ENCODE measurements around the gene MDC1.

Gene MDC1

DNA sequence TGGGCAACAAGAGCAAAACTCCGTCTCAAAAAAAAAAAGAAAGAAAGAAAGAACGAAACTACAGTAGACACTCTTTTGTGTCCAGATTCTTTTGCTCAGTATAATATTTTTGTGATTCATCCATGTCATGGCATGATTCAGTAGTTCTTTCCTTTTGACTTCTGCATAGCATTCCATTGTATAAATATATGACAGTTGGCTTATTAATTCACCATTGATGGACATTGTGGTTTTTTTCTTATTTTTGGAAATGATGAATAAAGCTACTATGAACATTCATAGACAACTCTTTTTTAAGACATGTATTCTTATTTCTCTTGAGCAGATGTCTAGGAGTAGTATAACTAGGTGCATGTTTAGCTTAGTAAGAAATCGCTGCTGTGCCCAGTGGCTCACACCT lies 37.5 kb upstream of the MDC1 start:
- H3K27ac Mint-ChIP-seq, result no peak overlapping the region
- no peak overlapping the region for H3K4me3 Mint-ChIP-seq
- DNase-seq, result no peak
- H3K36me3 Mint-ChIP-seq (ENCODE audit: low read depth), result no peaks in the 10 kb centered on the region
- H3K9me3 Mint-ChIP-seq, result no peaks in the 10 kb centered on the region
- H3K4me1 Mint-ChIP-seq, result peaks cover 40% of the 10 kb centered on the region
- TF ChIP-seq, protein P1, sequence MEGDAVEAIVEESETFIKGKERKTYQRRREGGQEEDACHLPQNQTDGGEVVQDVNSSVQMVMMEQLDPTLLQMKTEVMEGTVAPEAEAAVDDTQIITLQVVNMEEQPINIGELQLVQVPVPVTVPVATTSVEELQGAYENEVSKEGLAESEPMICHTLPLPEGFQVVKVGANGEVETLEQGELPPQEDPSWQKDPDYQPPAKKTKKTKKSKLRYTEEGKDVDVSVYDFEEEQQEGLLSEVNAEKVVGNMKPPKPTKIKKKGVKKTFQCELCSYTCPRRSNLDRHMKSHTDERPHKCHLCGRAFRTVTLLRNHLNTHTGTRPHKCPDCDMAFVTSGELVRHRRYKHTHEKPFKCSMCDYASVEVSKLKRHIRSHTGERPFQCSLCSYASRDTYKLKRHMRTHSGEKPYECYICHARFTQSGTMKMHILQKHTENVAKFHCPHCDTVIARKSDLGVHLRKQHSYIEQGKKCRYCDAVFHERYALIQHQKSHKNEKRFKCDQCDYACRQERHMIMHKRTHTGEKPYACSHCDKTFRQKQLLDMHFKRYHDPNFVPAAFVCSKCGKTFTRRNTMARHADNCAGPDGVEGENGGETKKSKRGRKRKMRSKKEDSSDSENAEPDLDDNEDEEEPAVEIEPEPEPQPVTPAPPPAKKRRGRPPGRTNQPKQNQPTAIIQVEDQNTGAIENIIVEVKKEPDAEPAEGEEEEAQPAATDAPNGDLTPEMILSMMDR (IDR thresholded peaks at IDR 0.05), result no peak
- peaks cover 3% of the 10 kb centered on the region for H3K27me3 Mint-ChIP-seq (ENCODE audit: low read depth, poor library complexity)

DNA sequence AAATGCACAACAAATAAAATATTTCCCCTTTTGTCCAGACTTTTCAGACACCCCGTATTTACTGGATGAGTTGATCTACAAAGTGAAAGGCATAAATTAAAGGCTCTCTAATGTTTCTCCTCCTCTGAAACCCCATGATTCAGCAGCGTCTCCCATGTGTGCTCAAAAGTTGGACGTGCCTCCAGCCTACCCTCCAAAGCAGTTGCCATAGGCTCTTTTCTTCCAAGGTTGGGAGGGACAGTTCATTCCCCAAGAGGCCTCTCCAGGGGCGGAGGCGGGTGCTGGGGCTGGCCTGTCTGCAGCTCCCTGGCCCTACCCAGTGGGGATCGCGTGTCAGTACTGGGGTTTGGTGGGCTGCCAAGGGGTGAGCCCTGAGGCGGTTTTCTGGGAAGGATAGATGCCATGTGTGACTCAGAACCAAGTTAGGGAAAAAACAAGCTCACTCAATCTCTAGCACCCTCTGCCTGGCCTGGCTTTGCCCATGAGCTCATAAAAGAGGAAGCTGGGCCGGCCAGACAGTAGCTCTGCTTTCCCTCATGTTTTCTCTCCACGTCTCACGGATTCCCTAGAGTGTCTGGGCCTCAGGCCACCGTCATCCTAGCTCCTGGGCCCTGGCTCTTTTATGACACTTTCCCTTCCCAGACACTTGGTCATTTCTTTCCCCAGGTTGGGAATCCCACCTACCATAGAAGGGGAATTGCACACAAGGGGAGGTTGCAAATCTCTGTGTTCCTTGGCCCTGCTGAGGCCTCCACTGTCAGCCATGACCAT lies 35.3 kb upstream of the MDC1 start:
- no peak for DNase-seq
- Mint-ChIP-seq H3K36me3 (ENCODE audit: low read depth) (no peaks in the 10 kb centered on the region), H3K9me3 (no peaks in the 10 kb centered on the region), H3K27me3 (ENCODE audit: low read depth, poor library complexity) (peaks cover 2% of the 10 kb centered on the region), H3K4me3 (no peak overlapping the region), H3K27ac (peak overlapping the region; percentile 89), H3K4me1 (peaks cover 46% of the 10 kb centered on the region)
- TF ChIP-seq, protein P1 (IDR thresholded peaks at IDR 0.05), result no peak

DNA sequence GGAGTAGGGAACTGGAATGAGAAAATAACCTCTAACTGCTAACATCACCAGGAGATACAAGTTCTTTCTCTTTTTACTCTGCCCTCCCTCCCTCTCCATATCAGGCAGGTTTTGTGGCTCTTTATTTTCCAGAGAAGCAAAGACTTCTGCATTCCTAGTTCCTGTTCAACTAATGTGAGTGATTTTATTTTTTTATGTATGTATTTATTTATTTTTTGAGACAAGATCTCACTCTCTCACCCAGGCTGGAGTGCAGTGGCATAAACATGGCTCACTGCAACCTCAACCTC lies 33.2 kb upstream of the MDC1 start:
- H3K27ac Mint-ChIP-seq, result no peak overlapping the region
- H3K27me3 Mint-ChIP-seq (ENCODE audit: low read depth, poor library complexity), result peaks cover 6% of the 10 kb centered on the region
- H3K9me3 Mint-ChIP-seq, result no peaks in the 10 kb centered on the region
- peaks cover 50% of the 10 kb centered on the region for H3K4me1 Mint-ChIP-seq
- H3K36me3 Mint-ChIP-seq (ENCODE audit: low read depth), result no peaks in the 10 kb centered on the region
- H3K4me3 Mint-ChIP-seq, result no peak overlapping the region
- TF ChIP-seq, protein P1 (IDR thresholded peaks at IDR 0.05), result no peak
- DNase-seq, result no peak

DNA sequence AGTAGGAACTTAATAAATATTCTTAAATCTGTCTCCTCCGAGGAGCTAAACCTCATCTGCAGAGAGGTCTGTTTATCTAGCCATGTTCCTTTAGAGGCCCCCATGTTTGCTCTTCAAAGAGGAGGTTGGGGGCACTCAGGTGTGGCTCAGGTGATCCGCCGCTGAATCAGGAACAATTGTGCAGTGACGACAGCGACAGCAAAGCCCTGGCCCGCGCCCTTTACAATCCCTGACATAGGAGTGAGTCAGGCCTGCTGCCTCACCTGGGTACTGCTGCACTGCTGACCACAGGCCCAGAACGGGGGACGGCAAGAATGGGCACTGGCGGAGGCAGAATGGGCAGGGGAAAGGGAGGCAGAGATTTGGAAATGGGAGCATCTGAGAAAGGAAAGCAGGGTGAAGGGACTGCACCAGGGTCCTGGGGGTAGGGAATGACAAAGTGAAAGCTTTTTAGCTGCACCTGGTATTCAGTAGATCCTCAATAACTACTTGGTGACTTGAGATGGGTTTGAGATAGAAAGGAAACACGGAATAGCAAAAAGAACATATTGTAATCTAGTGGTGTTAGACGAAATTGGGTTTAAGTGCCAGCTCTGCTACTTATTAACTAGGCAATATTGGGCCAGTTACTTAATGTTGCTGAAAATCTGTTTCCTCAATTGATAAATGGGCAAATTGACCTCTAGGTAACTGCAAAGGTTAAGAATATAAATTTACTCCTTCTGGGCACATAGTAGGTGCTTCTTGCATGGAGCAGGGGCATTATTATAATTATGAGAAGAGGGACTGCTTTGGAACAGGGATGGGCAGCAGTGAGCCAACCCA lies 32.7 kb upstream of the MDC1 start:
- Mint-ChIP-seq H3K27me3 (ENCODE audit: low read depth, poor library complexity) (peaks cover 6% of the 10 kb centered on the region), H3K27ac (no peak overlapping the region)
- DNase-seq, result no peak

DNA sequence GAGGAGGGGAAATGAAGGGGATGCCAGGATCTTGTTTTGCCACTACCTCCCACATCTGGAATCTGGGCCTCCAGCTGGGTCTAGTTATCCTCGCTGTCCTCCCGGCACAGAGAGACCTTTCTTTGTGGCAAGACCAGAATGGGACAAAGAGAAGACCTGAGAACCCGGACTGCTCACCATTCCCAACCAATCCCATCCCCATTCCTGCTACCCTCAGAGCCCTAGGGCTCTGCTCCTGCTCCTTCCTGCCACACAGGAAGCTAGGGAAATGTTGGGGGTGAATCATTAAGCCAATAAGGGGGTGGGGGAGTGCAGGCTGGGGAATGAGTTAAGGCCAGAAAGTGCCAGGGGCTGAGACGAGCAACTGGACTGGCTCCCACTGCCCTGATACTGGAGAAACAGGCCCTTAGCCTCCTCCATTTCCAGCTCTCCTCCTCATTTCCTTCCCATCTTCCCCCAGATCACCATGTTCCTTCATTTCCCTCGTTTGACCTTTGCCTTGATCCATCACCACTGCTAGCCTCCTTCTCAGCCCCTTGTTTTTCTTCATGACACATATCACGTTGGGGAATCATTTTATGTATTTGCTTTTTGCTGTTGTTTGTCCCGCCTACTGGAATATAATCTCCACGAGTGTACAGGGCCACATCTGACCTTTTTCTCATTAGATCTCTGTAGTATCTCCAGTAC lies 31.9 kb upstream of the MDC1 start:
- Mint-ChIP-seq H3K27me3 (ENCODE audit: low read depth, poor library complexity) (peaks cover 6% of the 10 kb centered on the region), H3K9me3 (no peaks in the 10 kb centered on the region), H3K4me3 (no peak overlapping the region), H3K27ac (peak overlapping the region; percentile 78), H3K36me3 (ENCODE audit: low read depth) (no peaks in the 10 kb centered on the region), H3K4me1 (peaks cover 61% of the 10 kb centered on the region)
- no peak for DNase-seq
- TF ChIP-seq, protein P1 (IDR thresholded peaks at IDR 0.05), result no peak

More for the DNA sequence above, 32.7 kb upstream of the MDC1 start:
- Mint-ChIP-seq H3K4me1 (peaks cover 56% of the 10 kb centered on the region), H3K36me3 (ENCODE audit: low read depth) (no peaks in the 10 kb centered on the region), H3K9me3 (no peaks in the 10 kb centered on the region), H3K4me3 (no peak overlapping the region)
- TF ChIP-seq, protein P1 (IDR thresholded peaks at IDR 0.05), result no peak

All from nephron progenitor cell (in vitro differentiated cells).